ENCODE results near the gene PGM5. TPM values are rescaled to one million over a fixed set of nuclear protein-coding genes. Genes with fewer than 3 reads are reported as not detected.
A peak's percentile ranks its signal among the peaks of the same experiment; 100 is the strongest.

Gene PGM5
- total and polyA plus RNA-seq, 2 experiments from 2014 or later: 0.11 to 0.46 TPM

DNA sequence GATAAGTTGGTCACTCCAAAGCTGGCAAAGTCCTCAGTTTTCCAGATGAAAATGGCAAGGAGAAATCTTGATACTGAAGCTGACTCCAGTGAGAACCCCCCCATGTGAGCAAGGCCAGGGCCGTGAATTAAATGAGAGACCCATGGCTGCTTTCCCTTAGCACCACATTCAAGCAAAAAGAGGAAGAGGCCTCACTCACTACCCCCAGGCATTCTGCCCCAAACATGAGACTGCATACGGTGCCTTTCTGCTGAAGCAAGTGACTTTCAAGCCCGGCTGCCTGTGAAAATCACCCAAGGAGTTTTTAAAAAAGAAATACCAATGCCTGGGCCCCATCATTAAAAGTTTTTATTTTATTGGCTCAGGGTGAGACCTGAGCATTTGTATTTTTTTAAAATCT is 117.4 kb downstream of the PGM5 start:
- WGBS, 2 experiments (ENCODE audit: low coverage in 1 of 2, low lambda C conversion rate in 2 of 2, missing lambda C conversion rate in 2 of 2): 46 to 63% methylated on average over 3 of the region's 3 CpGs
- Histone ChIP-seq H3K9ac (no peak overlapping the region), H3K79me2 (ENCODE audit: insufficient read depth) (no peaks in the 10 kb centered on the region), H3K9me2 (ENCODE audit: insufficient read depth) (no peaks in the 10 kb centered on the region), H3K27me3 (replicated peaks; ENCODE audit: insufficient read depth) (no peaks in the 10 kb centered on the region), H3K9me3 (ENCODE audit: low read depth) (no peaks in the 10 kb centered on the region), H3K4me2 (ENCODE audit: unreplicated experiment) (no peak overlapping the region), H4K20me1 (ENCODE audit: insufficient read depth) (no peaks in the 10 kb centered on the region), H2AFZ (no peak overlapping the region), H3K27ac (no peak overlapping the region), H3F3A (ENCODE audit: insufficient read depth) (no peaks in the 10 kb centered on the region), H3K4me1 (ENCODE audit: insufficient read depth) (no peaks in the 10 kb centered on the region), H3K36me3 (ENCODE audit: low read depth) (no peaks in the 10 kb centered on the region), H3K4me3 (no peak overlapping the region)
- no peak for DNase-seq
- in situ Hi-C loops (cut with MboI): no loop called here
- TF ChIP-seq EZH2 (IDR thresholded peaks at IDR 0.05; ENCODE audit: insufficient read depth, poor library complexity, severe bottlenecking) (no peak), EZH2phosphoT487 (IDR thresholded peaks at IDR 0.05; ENCODE audit: insufficient read depth, low read depth) (no peak)

DNA sequence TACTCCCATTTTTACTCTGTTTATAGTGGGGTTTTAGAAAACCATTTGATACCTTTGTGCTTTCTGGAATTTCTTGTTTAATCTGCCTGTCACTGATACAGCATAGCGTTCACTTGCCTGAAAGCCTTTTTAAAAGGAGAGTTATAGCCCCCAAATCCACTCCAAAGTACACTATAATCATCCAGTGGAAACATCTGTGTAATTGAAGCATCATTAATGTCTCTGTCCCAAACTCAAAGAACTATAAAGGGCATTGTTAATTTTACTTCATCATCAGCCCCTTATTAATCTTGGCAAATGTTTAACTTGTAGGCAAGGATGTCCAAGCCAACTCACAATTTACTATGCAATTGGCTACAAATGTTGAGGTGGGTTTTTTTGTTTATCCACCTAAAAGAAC is 120.0 kb downstream of the PGM5 start:
- Histone ChIP-seq H3K9me2 (ENCODE audit: insufficient read depth) (no peaks in the 10 kb centered on the region), H3K9me3 (ENCODE audit: low read depth) (no peaks in the 10 kb centered on the region), H2AFZ (no peak overlapping the region), H4K20me1 (ENCODE audit: insufficient read depth) (no peaks in the 10 kb centered on the region), H3K4me3 (no peak overlapping the region), H3K79me2 (ENCODE audit: insufficient read depth) (no peaks in the 10 kb centered on the region), H3K27ac (no peak overlapping the region), H3K4me2 (ENCODE audit: unreplicated experiment) (no peak overlapping the region), H3K27me3 (replicated peaks; ENCODE audit: insufficient read depth) (no peaks in the 10 kb centered on the region), H3F3A (ENCODE audit: insufficient read depth) (no peaks in the 10 kb centered on the region), H3K9ac (no peak overlapping the region), H3K36me3 (ENCODE audit: low read depth) (no peaks in the 10 kb centered on the region), H3K4me1 (ENCODE audit: insufficient read depth) (no peaks in the 10 kb centered on the region)
- in situ Hi-C loops (cut with MboI): no loop called here
- no peak for TF ChIP-seq EZH2 (IDR thresholded peaks at IDR 0.05; ENCODE audit: insufficient read depth, poor library complexity, severe bottlenecking)
- TF ChIP-seq EZH2phosphoT487 (IDR thresholded peaks at IDR 0.05; ENCODE audit: insufficient read depth, low read depth): no peak
- 13 to 27% methylated on average over 1 of the region's 1 CpG for WGBS, 2 experiments (ENCODE audit: low coverage in 1 of 2, low lambda C conversion rate in 2 of 2, missing lambda C conversion rate in 2 of 2)
- DNase-seq: no peak

DNA sequence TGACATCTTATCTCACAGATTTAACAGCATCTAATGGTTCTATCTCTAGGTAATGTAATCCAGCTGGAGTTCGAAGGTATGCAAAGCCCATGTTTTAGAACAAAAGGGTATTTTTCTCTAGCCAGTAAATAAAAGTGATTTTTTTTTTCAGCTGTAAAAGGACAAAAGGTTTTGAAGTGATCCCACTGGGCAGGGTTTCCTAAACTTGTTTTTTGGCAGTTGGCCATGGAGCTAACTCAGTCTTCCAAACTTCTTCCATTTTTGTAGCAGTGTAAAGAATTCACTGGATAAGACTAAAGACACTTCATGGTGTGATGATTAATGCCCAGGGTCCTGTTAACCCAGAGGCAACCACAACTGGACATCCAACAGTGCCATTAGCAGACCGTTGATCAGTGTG is 120.4 kb downstream of the PGM5 start:
- in situ Hi-C loops (cut with MboI): no loop called here
- Histone ChIP-seq H4K20me1 (ENCODE audit: insufficient read depth) (no peaks in the 10 kb centered on the region), H3K27me3 (replicated peaks; ENCODE audit: insufficient read depth) (no peaks in the 10 kb centered on the region), H3K4me1 (ENCODE audit: insufficient read depth) (no peaks in the 10 kb centered on the region), H2AFZ (no peak overlapping the region), H3K4me3 (no peak overlapping the region), H3K79me2 (ENCODE audit: insufficient read depth) (no peaks in the 10 kb centered on the region), H3K9ac (no peak overlapping the region), H3K4me2 (ENCODE audit: unreplicated experiment) (no peak overlapping the region), H3K36me3 (ENCODE audit: low read depth) (no peaks in the 10 kb centered on the region), H3K9me3 (ENCODE audit: low read depth) (no peaks in the 10 kb centered on the region), H3F3A (ENCODE audit: insufficient read depth) (no peaks in the 10 kb centered on the region), H3K9me2 (ENCODE audit: insufficient read depth) (no peaks in the 10 kb centered on the region), H3K27ac (no peak overlapping the region)
- 13 to 21% methylated on average over 2 of the region's 2 CpGs for WGBS, 2 experiments (ENCODE audit: low coverage in 1 of 2, low lambda C conversion rate in 2 of 2, missing lambda C conversion rate in 2 of 2)
- TF ChIP-seq EZH2phosphoT487 (IDR thresholded peaks at IDR 0.05; ENCODE audit: insufficient read depth, low read depth): no peak
- TF ChIP-seq EZH2 (IDR thresholded peaks at IDR 0.05; ENCODE audit: insufficient read depth, poor library complexity, severe bottlenecking): no peak
- DNase-seq: no peak

DNA sequence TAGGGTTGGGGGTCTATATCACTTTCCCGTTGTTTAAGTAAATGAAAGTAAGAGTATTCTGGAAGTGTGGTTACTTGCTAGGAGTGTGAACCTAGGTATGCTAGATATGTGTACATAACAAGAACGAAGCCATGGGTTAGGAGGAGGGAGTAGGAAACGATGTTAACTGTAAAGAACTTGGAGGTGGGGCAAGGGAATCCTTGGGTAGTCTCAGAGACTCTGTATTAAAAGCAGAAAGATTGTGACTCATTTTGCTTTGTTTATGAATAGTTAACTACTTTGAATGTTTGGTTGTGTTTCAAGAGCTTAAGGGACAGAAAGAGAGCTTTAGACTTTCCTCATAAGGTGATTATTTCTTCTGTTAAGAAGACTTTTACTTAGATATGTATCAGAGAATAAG is 124.4 kb downstream of the PGM5 start:
- no peaks in the 10 kb centered on the region for H3K9me3 ChIP-seq (ENCODE audit: low read depth)
- no peaks in the 10 kb centered on the region for H3K9me2 ChIP-seq (ENCODE audit: insufficient read depth)
- no peaks in the 10 kb centered on the region for H3K4me1 ChIP-seq (ENCODE audit: insufficient read depth)
- TF ChIP-seq EZH2phosphoT487 (IDR thresholded peaks at IDR 0.05; ENCODE audit: insufficient read depth, low read depth) (no peak), EZH2 (IDR thresholded peaks at IDR 0.05; ENCODE audit: insufficient read depth, poor library complexity, severe bottlenecking) (no peak)
- in situ Hi-C loops (cut with MboI): no loop called here
- no peak overlapping the region for H2AFZ ChIP-seq
- no peak overlapping the region for H3K4me2 ChIP-seq (ENCODE audit: unreplicated experiment)
- 42 to 50% methylated on average over 3 of the region's 3 CpGs for whole genome bisulfite sequencing, 2 experiments (ENCODE audit: low coverage in 1 of 2, low lambda C conversion rate in 2 of 2, missing lambda C conversion rate in 2 of 2)
- no peaks in the 10 kb centered on the region for H3F3A ChIP-seq (ENCODE audit: insufficient read depth)
- no peak overlapping the region for H3K27ac ChIP-seq
- H4K20me1 ChIP-seq (ENCODE audit: insufficient read depth): no peaks in the 10 kb centered on the region
- no peak overlapping the region for H3K4me3 ChIP-seq
- DNase-seq: no peak
- no peaks in the 10 kb centered on the region for H3K27me3 ChIP-seq (replicated peaks; ENCODE audit: insufficient read depth)
- H3K9ac ChIP-seq: no peak overlapping the region
- H3K79me2 ChIP-seq (ENCODE audit: insufficient read depth): no peaks in the 10 kb centered on the region
- no peaks in the 10 kb centered on the region for H3K36me3 ChIP-seq (ENCODE audit: low read depth)

DNA sequence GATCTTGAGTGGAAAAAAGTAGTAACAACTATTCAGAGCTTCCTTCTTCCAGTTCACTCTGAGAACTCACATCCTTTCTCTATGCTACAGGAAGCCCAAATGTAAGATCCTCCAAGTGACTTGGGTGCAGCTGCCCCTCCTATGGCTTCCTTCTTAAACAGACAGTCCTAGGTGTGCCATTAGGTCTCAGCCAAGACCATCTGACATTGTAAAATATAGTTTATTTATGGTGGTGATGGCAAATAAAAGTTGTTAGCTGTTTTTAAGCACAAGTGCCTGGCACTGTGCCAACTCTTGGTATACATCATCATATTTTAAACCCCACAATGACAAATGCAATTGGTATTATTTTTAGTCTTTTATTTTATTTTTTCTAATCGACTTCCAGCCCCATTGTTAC is 126.1 kb downstream of the PGM5 start:
- Histone ChIP-seq H3K4me3 (no peak overlapping the region), H3K9me3 (ENCODE audit: low read depth) (no peaks in the 10 kb centered on the region), H3F3A (ENCODE audit: insufficient read depth) (no peaks in the 10 kb centered on the region), H4K20me1 (ENCODE audit: insufficient read depth) (no peaks in the 10 kb centered on the region), H3K79me2 (ENCODE audit: insufficient read depth) (no peaks in the 10 kb centered on the region), H2AFZ (no peak overlapping the region), H3K9me2 (ENCODE audit: insufficient read depth) (no peaks in the 10 kb centered on the region), H3K4me1 (ENCODE audit: insufficient read depth) (no peaks in the 10 kb centered on the region), H3K9ac (no peak overlapping the region), H3K36me3 (ENCODE audit: low read depth) (no peaks in the 10 kb centered on the region), H3K4me2 (ENCODE audit: unreplicated experiment) (no peak overlapping the region), H3K27me3 (replicated peaks; ENCODE audit: insufficient read depth) (no peaks in the 10 kb centered on the region), H3K27ac (no peak overlapping the region)
- TF ChIP-seq EZH2phosphoT487 (IDR thresholded peaks at IDR 0.05; ENCODE audit: insufficient read depth, low read depth) (no peak), EZH2 (IDR thresholded peaks at IDR 0.05; ENCODE audit: insufficient read depth, poor library complexity, severe bottlenecking) (no peak)
- WGBS, 2 experiments (ENCODE audit: low coverage in 1 of 2, low lambda C conversion rate in 2 of 2, missing lambda C conversion rate in 2 of 2): 10 to 43% methylated on average over 1 of the region's 1 CpG
- in situ Hi-C loops (cut with MboI): no loop called here
- peak; percentile 3 for DNase-seq
